Skeletal muscle satellite cell (primary cell): ENCODE measurements around the gene HADH.

Source experiments
- H3K27me3 ChIP-seq: 2 replicates; pipeline ENCODE4 v1.7.0; 2013; ENCODE audit warnings: low read length; ENCODE audit not compliant: control insufficient read depth, insufficient read depth
- H3K36me3 ChIP-seq: 2 replicates; pipeline ENCODE4 v1.7.0; 2013; ENCODE audit warnings: mild to moderate bottlenecking, control low read depth, low read length; ENCODE audit not compliant: insufficient read depth
- H3K4me1 ChIP-seq: 2 replicates; pipeline ENCODE4 v1.7.0; 2013; ENCODE audit warnings: low read length; ENCODE audit not compliant: control insufficient read depth, insufficient read depth
- H3K4me2 ChIP-seq: 2 replicates; pipeline ENCODE4 v1.7.0; 2013; ENCODE audit warnings: mild to moderate bottlenecking, low read length
- H3K4me3 ChIP-seq: 2 replicates; pipeline ENCODE4 v1.7.0; 2013; ENCODE audit warnings: low read length
- H3K9ac ChIP-seq: 2 replicates; pipeline ENCODE4 v1.7.0; 2013; ENCODE audit warnings: mild to moderate bottlenecking, low read depth, low read length, moderate library complexity
- H3K9me3 ChIP-seq: replicated peaks from 2 replicates; pipeline ENCODE4 v1.7.0; 2013; ENCODE audit warnings: mild to moderate bottlenecking, control low read depth, low read length

Gene HADH

DNA sequence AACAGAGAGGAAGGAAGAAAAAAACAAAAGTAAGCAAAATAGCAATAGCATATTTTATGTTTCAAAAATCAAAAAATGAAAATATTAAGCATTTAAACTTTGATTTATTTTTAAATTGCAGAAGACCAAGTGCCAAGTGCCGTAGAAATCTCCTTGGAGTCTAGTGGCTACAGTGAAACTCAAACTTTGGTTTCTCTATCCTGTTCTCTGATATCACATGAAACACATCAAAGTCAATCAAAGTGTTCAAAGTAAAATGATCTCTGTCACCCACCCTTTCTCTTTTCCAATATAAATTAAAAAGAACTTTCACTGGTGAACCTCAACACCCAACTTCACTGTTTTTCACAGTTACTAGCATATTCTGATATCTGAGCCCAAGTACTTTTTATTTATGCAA lies 81.1 kb downstream of the HADH start:
- Histone ChIP-seq H3K9me3 (no peaks in the 10 kb centered on the region), H3K9ac (no peak overlapping the region), H3K36me3 (no peaks in the 10 kb centered on the region), H3K4me3 (no peak overlapping the region), H3K4me2 (no peak overlapping the region), H3K4me1 (no peaks in the 10 kb centered on the region), H3K27me3 (no peaks in the 10 kb centered on the region)

DNA sequence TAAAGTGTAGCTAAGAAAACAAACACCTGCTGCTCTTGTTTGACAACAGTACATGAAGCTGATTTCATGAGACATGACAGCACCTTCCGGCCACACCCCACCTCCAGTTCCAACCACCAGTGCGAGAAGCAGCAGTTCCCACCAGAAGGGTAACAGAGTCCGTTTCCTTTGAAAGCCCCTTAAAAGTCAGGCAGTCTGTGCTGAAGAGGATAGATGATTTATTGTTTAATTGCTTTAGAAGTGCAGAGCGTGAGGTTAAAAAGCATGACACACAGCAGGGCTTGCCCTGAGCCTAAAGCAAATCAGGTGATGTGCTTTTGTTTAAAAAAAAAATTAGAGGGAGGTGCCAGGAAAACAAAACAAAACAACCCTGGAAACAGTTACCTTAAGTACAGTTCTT lies 82.6 kb downstream of the HADH start:
- H3K9me3 ChIP-seq, result no peaks in the 10 kb centered on the region
- no peaks in the 10 kb centered on the region for H3K27me3 ChIP-seq
- H3K4me2 ChIP-seq, result no peak overlapping the region
- H3K9ac ChIP-seq, result no peak overlapping the region
- H3K36me3 ChIP-seq, result no peaks in the 10 kb centered on the region
- no peak overlapping the region for H3K4me3 ChIP-seq
- no peaks in the 10 kb centered on the region for H3K4me1 ChIP-seq

DNA sequence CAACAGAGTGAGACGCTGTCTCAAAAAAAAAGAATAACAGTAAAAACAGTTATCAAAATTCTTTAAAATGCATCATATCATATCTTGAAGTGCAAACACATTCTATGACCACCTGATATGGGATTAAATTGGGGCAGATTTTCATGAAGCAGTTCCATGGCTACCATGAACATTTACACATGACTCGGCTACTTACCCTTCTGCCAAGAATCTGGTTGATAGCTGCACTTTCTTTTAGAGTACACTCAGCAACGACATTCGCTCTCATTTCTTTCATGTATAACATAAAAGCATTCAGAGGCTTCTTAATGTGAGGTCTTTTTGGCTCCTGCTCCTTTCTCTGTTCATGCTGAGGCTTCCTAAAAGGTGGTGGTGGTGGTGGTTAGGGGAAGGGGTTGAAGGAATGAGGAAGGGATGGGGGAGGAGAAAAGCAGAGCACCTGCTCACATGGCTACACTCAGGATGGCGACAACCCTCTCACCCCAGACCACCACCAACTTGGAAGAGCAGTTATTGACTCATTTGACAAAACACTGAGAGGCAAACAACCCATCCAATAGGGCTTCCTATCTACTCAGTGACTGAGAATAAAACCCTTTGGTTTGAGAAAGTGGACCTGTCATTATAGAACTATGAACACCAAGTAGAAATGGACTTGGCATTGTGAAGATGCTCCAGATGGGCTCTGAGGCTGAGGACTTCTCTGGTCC lies 88.5 kb downstream of the HADH start:
- no peaks in the 10 kb centered on the region for H3K36me3 ChIP-seq

DNA sequence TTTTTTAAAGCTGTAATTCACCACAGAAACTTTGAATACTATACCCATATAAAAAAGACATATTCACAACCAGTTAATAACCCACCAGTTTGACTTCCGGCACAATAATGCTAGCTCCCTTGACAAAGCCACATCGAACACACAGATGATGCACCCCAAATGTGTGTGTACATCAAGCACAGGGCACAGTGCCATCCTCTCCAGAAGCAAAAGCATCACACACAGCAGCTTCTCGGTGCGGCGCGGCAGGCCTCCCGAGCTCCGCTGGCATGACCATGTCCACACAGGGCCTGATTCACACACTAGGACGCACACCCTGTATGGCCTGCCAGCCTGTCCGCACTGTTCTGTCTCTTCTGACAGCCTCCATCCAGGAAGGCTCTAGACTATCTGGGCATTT lies 91.1 kb downstream of the HADH start:
- Histone ChIP-seq H3K36me3 (no peaks in the 10 kb centered on the region), H3K4me3 (no peak overlapping the region), H3K4me1 (no peaks in the 10 kb centered on the region), H3K9ac (no peak overlapping the region), H3K9me3 (no peaks in the 10 kb centered on the region), H3K4me2 (no peak overlapping the region), H3K27me3 (no peaks in the 10 kb centered on the region)

More for the DNA sequence above, 88.5 kb downstream of the HADH start:
- Histone ChIP-seq H3K4me2 (no peak overlapping the region), H3K9me3 (no peaks in the 10 kb centered on the region), H3K4me1 (no peaks in the 10 kb centered on the region), H3K9ac (no peak overlapping the region), H3K27me3 (no peaks in the 10 kb centered on the region), H3K4me3 (no peak overlapping the region)

DNA sequence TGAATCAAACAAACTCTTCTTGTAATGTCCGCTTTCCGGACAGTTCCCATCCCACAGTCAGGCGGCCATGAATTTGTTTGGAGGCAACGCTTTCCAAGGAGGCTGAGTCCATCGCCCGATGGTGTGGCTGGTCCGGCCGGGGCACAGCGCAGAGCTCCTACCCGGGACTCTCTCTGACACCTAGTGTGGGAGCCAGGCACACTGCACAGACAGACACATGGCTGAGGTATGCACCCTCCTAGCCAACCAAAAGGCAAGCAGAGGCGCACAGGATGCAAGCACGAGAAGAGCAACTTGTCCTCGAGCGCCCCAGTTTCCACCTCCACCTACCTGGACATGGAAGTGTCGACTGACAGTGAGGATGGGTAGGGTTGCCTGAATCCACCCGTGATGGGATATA lies 91.6 kb downstream of the HADH start:
- no peaks in the 10 kb centered on the region for H3K27me3 ChIP-seq
- no peak overlapping the region for H3K4me2 ChIP-seq
- H3K4me3 ChIP-seq, result no peak overlapping the region

More for the DNA sequence above, 91.6 kb downstream of the HADH start:
- Histone ChIP-seq H3K4me1 (no peaks in the 10 kb centered on the region), H3K36me3 (no peaks in the 10 kb centered on the region), H3K9me3 (no peaks in the 10 kb centered on the region), H3K9ac (no peak overlapping the region)
